KMS-11 (cell line): ENCODE data around the gene ELANE.
"Not testable (repeated sequence)": the region's sequence is repeated elsewhere in the genome, so short reads cannot be mapped to it uniquely, and the experiment has no call there.

Source experiments
- H2AFZ ChIP-seq: fragments of 200-600 bp; sonication (generic); 2 replicates; pipeline ENCODE4 v1.6.1; 2016; ENCODE audit warnings: antibody characterized with exemption, mixed run types, low read depth
- H3K27ac ChIP-seq: fragments of 200-600 bp; sonication (generic); 2 replicates; pipeline ENCODE4 v1.6.1; 2016; ENCODE audit warnings: mild to moderate bottlenecking, mixed run types
- H3K27me3 ChIP-seq: fragments of 200-600 bp; sonication (generic); 2 replicates; pipeline ENCODE4 v1.6.1; 2017; ENCODE audit warnings: mild to moderate bottlenecking, low read depth, mixed run types, moderate library complexity; ENCODE audit not compliant: insufficient read depth
- H3K36me3 ChIP-seq: fragments of 200-600 bp; sonication (generic); 2 replicates; pipeline ENCODE4 v1.6.1; 2017; ENCODE audit warnings: mild to moderate bottlenecking, mixed run types; ENCODE audit not compliant: insufficient read depth
- H3K4me1 ChIP-seq: fragments of 200-600 bp; sonication (generic); 2 replicates; pipeline ENCODE4 v1.6.1; 2016; ENCODE audit warnings: mild to moderate bottlenecking, low read depth, mixed run types; ENCODE audit not compliant: poor library complexity, severe bottlenecking
- H3K4me2 ChIP-seq: fragments of 200-600 bp; sonication (generic); 2 replicates; pipeline ENCODE4 v1.7.0; 2016; ENCODE audit warnings: mild to moderate bottlenecking, mixed run types
- H3K4me3 ChIP-seq: fragments of 200-600 bp; sonication (generic); IDR thresholded peaks from 2 replicates; pipeline ENCODE4 v1.6.1; 2017; ENCODE audit warnings: low read depth, low read length, mixed read lengths; ENCODE audit not compliant: insufficient read depth
- H3K79me2 ChIP-seq: fragments of 200-600 bp; sonication (generic); 2 replicates; pipeline ENCODE4 v1.6.1; 2016; ENCODE audit warnings: low read depth, mixed run types; ENCODE audit not compliant: insufficient read depth
- H3K9ac ChIP-seq: fragments of 200-600 bp; sonication (generic); 2 replicates; pipeline ENCODE4 v1.6.1; 2016; ENCODE audit warnings: mild to moderate bottlenecking, mixed run types
- H4K20me1 ChIP-seq: fragments of 200-600 bp; sonication (generic); 2 replicates; pipeline ENCODE4 v1.6.1; 2016; ENCODE audit warnings: mild to moderate bottlenecking, mixed run types; ENCODE audit not compliant: insufficient read depth
- TF ChIP-seq, protein P1 (sequence below): fragments of 200-600 bp; sonication (generic); conservative IDR thresholded peaks from 2 replicates; pipeline ENCODE4 v1.6.1; 2017; ENCODE audit warnings: low read depth, mild to moderate bottlenecking, antibody characterized with exemption, low read length, moderate library complexity, mixed read lengths

Gene ELANE

DNA sequence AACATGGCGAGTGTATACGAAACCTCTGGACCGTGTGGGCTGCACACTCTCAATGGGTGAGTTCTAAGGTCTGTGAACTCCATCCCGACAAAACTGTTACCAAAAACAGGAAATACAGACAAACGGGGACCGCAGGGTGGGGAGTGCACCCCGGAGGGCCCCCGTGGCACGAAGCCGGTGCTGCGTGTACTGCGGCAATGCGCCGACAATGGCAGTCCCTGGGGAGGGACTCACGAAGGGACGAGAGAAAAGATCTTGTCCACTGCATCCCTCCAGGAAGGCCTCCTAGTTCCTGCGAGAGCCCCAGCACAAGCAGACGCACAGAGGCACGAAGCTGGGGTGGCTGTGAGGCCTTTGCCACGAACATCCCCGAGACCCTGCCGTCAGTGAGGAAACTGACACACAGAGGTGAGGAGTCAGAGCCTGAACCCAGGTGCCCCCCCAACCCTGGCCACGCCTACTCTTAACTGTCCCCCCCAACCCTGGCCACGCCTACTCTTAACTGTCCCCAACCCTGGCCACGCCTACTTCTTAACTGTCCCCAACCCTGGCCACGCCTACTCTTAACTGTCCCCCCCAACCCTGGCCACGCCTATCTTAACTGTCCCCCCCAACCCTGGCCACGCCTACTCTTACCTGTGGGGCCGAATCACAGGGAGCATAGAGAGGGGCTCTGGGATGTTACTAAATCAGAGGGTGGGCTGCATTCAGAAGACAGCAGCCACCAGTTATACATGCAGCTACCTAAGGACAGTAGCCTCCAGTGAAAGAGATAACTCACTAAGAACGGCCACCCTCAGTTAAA is 36.7 kb downstream of the ELANE start:
- TF ChIP-seq, protein P1, sequence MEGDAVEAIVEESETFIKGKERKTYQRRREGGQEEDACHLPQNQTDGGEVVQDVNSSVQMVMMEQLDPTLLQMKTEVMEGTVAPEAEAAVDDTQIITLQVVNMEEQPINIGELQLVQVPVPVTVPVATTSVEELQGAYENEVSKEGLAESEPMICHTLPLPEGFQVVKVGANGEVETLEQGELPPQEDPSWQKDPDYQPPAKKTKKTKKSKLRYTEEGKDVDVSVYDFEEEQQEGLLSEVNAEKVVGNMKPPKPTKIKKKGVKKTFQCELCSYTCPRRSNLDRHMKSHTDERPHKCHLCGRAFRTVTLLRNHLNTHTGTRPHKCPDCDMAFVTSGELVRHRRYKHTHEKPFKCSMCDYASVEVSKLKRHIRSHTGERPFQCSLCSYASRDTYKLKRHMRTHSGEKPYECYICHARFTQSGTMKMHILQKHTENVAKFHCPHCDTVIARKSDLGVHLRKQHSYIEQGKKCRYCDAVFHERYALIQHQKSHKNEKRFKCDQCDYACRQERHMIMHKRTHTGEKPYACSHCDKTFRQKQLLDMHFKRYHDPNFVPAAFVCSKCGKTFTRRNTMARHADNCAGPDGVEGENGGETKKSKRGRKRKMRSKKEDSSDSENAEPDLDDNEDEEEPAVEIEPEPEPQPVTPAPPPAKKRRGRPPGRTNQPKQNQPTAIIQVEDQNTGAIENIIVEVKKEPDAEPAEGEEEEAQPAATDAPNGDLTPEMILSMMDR: no peak
- H3K9ac ChIP-seq: no peak overlapping the region
- H3K27me3 ChIP-seq: no peaks in the 10 kb centered on the region
- peaks cover 9% of the 10 kb centered on the region; the same call in 1 of the 2 replicates for H3K79me2 ChIP-seq
- H3K36me3 ChIP-seq: no peaks in the 10 kb centered on the region
- H3K4me1 ChIP-seq: no peaks in the 10 kb centered on the region
- no peak overlapping the region for H3K27ac ChIP-seq
- no peak overlapping the region for H3K4me3 ChIP-seq
- H2AFZ ChIP-seq: no peak overlapping the region
- H3K4me2 ChIP-seq: no peak overlapping the region
- H4K20me1 ChIP-seq: no peaks in the 10 kb centered on the region

DNA sequence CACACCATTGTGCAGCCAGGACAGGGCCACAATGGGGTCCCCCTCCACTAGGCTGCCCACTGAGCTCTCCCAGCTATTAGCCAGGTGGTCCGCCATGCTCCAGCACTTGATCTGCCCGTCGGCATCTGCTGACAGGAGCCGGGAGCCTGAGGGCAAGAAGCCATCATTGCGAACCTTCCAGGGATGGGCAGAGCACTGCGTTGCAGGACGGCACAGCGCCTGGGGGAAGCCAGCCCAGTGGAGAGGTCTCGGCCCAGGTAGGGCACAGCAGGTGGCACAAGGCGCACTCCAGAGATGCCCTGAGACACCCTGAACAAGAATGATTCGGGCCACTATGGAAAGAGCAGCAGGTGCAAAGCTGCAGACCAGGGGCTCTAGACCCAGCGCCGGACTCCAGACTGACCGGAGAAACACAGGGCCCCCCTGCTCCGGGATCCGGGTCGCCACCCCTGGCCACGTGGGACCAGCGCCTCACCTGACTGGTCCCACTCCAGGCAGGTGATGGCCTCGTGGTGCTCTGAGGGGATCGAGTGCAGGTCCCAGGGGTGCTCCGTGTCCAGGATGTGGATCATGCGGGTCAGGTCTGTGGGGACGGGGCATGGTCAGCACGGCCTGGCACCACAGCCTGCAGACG is 37.7 kb downstream of the ELANE start:
- no peaks in the 10 kb centered on the region for H3K27me3 ChIP-seq
- no peak overlapping the region for H3K4me3 ChIP-seq
- no peaks in the 10 kb centered on the region for H3K4me1 ChIP-seq
- H3K27ac ChIP-seq: no peak overlapping the region
- no peak overlapping the region for H3K9ac ChIP-seq
- H4K20me1 ChIP-seq: no peaks in the 10 kb centered on the region
- peaks cover 9% of the 10 kb centered on the region; the same call in 1 of the 2 replicates for H3K79me2 ChIP-seq
- TF ChIP-seq, protein P1: no peak
- H2AFZ ChIP-seq: no peak overlapping the region
- no peaks in the 10 kb centered on the region for H3K36me3 ChIP-seq
- no peak overlapping the region for H3K4me2 ChIP-seq

DNA sequence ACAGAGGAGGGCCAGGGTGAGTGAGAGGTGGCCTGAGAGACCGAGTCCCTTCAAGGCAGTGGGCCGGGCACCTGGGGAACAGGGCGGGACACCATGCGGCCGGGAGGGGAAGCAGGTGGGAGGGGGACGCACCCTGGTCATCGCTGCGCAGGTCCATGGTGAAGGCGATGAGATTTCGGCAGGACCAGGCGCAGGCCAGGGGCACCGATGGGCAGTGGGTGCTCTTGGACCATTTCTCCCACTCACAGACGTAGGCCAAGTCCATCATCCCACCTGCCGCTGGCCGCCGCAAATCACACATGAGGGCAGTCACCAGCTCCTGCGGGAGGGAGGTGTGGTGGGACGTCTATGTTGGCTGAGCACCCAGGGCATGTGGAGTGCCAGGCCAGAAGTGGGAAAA is 38.7 kb downstream of the ELANE start:
- Histone ChIP-seq H3K4me2 (no peak overlapping the region), H2AFZ (no peak overlapping the region), H3K4me3 (no peak overlapping the region), H3K27ac (no peak overlapping the region), H3K9ac (no peak overlapping the region), H3K36me3 (no peaks in the 10 kb centered on the region), H4K20me1 (no peaks in the 10 kb centered on the region), H3K79me2 (peaks cover 9% of the 10 kb centered on the region; the same call in 1 of the 2 replicates), H3K4me1 (no peaks in the 10 kb centered on the region), H3K27me3 (no peaks in the 10 kb centered on the region)
- TF ChIP-seq, protein P1: no peak

GRCh38 chr19:891421-892200 is 39.5 kb downstream of the ELANE start:
- not testable (repeated sequence) for H3K27ac ChIP-seq, H4K20me1 ChIP-seq, H3K27me3 ChIP-seq, H3K4me3 ChIP-seq, H3K36me3 ChIP-seq, H3K79me2 ChIP-seq, H2AFZ ChIP-seq, H3K4me1 ChIP-seq
- H3K9ac ChIP-seq: peak overlapping the region; percentile 67; the same call in 1 of the 2 replicates
- H3K4me2 ChIP-seq: peak overlapping the region; percentile 91
